Activated CD4-positive, CD25-positive, alpha-beta regulatory T cell treated with anti-CD3 and anti-CD28 coated beads, Interleukin-2, amount 50 U/mL, for 24 hours (primary cell): ENCODE data around the gene THSD7A.
"Not testable (repeated sequence)": the region's sequence is repeated elsewhere in the genome, so short reads cannot be mapped to it uniquely, and the experiment has no call there.

Experiments used
- ATAC-seq, 2 donors: fragments of 150-1000 bp; cut with Tn5 transposase; one replicate each; pipeline ENCODE4 v1.10.0; 2021; ENCODE audit warnings: mild to moderate bottlenecking in 1 of 2, moderate library complexity in 1 of 2

The THSD7A gene

GRCh38 chr7:11449316-11449715 lies 382.7 kb downstream of the THSD7A start:
- ATAC-seq, result no peak

GRCh38 chr7:11448323-11448722 lies 383.7 kb downstream of the THSD7A start:
- no peak for ATAC-seq

GRCh38 chr7:11447106-11447505 lies 384.9 kb downstream of the THSD7A start:
- no peak for ATAC-seq

- ATAC-seq, result not testable (repeated sequence)
Measured at GRCh38 chr7:11443934-11444333, 388.1 kb downstream of the THSD7A start.

- no peak for ATAC-seq
Measured at GRCh38 chr7:11437994-11438393, 394.0 kb downstream of the THSD7A start.

- ATAC-seq, result no peak
Measured at GRCh38 chr7:11436773-11437524, 395.0 kb downstream of the THSD7A start.

- ATAC-seq, result no peak
Measured at GRCh38 chr7:11436316-11436715, 395.7 kb downstream of the THSD7A start.

- no peak for ATAC-seq
Measured at GRCh38 chr7:11434366-11434765, 397.6 kb downstream of the THSD7A start.

- no peak for ATAC-seq
Measured at GRCh38 chr7:11430841-11431240, 401.2 kb downstream of the THSD7A start.

GRCh38 chr7:11430112-11430511 lies 401.9 kb downstream of the THSD7A start:
- ATAC-seq, result no peak

- ATAC-seq, result no peak
Measured at GRCh38 chr7:11428877-11429581, 403.0 kb downstream of the THSD7A start.

- no peak for ATAC-seq
Measured at GRCh38 chr7:11427686-11428273, 404.2 kb downstream of the THSD7A start.

GRCh38 chr7:11424006-11424405 lies 408.0 kb downstream of the THSD7A start:
- no peak for ATAC-seq

- ATAC-seq, result no peak
Measured at GRCh38 chr7:11420049-11420448, 411.9 kb downstream of the THSD7A start.

- ATAC-seq, result no peak
Measured at GRCh38 chr7:11416641-11417458, 415.1 kb downstream of the THSD7A start.

- ATAC-seq, result no peak
Measured at GRCh38 chr7:11415101-11415500, 416.9 kb downstream of the THSD7A start.

GRCh38 chr7:11413901-11414300 lies 418.1 kb downstream of the THSD7A start:
- ATAC-seq, result no peak

GRCh38 chr7:11412036-11412435 lies 420.0 kb downstream of the THSD7A start:
- no peak for ATAC-seq

- no peak for ATAC-seq
Measured at GRCh38 chr7:11410656-11411644, 421.0 kb downstream of the THSD7A start.

GRCh38 chr7:11404355-11404754 lies 427.6 kb downstream of the THSD7A start:
- no peak for ATAC-seq

- no peak for ATAC-seq
Measured at GRCh38 chr7:11403781-11404180, 428.2 kb downstream of the THSD7A start.

GRCh38 chr7:11394438-11394837 lies 437.6 kb downstream of the THSD7A start:
- no peak for ATAC-seq
